Uterus (tissue), 4 donors: ENCODE results near the gene DBR1. TPM values are rescaled to one million over a fixed set of nuclear protein-coding genes. Genes with fewer than 3 reads are reported as not detected.

Experiments used
- DNase-seq, 2 donors: peaks; one replicate each; pipeline ENCODE4 v3.0.0-alpha.2; 2019 to 2020
- H3K27ac ChIP-seq, 2 donors: fragments of 200-600 bp; sonication (generic); 1 replicate in 1 of 2; 2 replicates in 1 of 2; pipeline ENCODE4 v1.5.1; 2016 to 2018
- H3K27me3 ChIP-seq, 2 donors: fragments of 200-600 bp; sonication (generic); one replicate each; pipeline ENCODE4 v1.5.1; 2018 to 2019; ENCODE audit warnings: control low read depth in 1 of 2
- H3K36me3 ChIP-seq, 2 donors: fragments of 200-600 bp; sonication (generic); one replicate each; pipeline ENCODE4 v1.5.1; 2019; ENCODE audit warnings: control low read depth in 1 of 2
- H3K4me1 ChIP-seq, 2 donors: fragments of 200-600 bp; sonication (generic); one replicate each; pipeline ENCODE4 v1.5.1; 2018 to 2019; ENCODE audit warnings: control low read depth in 1 of 2
- H3K4me3 ChIP-seq, 2 donors: fragments of 200-600 bp; sonication (generic); 1 replicate in 1 of 2; 2 replicates in 1 of 2; pipeline ENCODE4 v1.5.1; 2018 to 2019; ENCODE audit warnings: mild to moderate bottlenecking in 1 of 2
- H3K9me3 ChIP-seq, 2 donors: fragments of 200-600 bp; sonication (generic); one replicate each; pipeline ENCODE4 v1.5.1; 2019; ENCODE audit warnings: control low read depth in 1 of 2
- POLR2A ChIP-seq, 2 donors: fragments of 450-650 bp; IDR thresholded peaks; one replicate each; pipeline ENCODE4 v1.6.1; 2016; ENCODE audit warnings: antibody characterized with exemption in 2 of 2, mild to moderate bottlenecking in 1 of 2, moderate library complexity in 1 of 2
- intact Hi-C: fragments of 100-400 bp; cut with DNase I; formaldehyde crosslinking; loops from one replicate; pipeline ENCODE4 v1.15.1; 2023; ENCODE audit warnings: low total_unique reads
- total RNA-seq, 4 donors: library from RNA; depleted of rRNA in 3 of 4; stranded (reverse); fragments of >200 nt in 3 of 4; gene quantifications; one replicate each; pipeline versions ENCODE4 v1.1.0 to v1.2.4, GENCODE V29; 2014 to 2023
- TF ChIP-seq, protein P1 (sequence below), 4 experiments: fragments of 200-600 bp in 2 of 4; fragments of 450-650 bp in 2 of 4; sonication (generic) in 2 of 4; IDR thresholded peaks; one replicate each; pipeline ENCODE4 v1.5.1; 2016 to 2019; ENCODE audit warnings: antibody characterized with exemption in 4 of 4, mild to moderate bottlenecking in 2 of 4, moderate library complexity in 1 of 4
- donor health status: DM: yes; HTN: yes; CAD: no.

The DBR1 gene
- total RNA-seq, 4 donors from 2014 or later: 12.4 to 41.8 (median 25.3) TPM

DNA sequence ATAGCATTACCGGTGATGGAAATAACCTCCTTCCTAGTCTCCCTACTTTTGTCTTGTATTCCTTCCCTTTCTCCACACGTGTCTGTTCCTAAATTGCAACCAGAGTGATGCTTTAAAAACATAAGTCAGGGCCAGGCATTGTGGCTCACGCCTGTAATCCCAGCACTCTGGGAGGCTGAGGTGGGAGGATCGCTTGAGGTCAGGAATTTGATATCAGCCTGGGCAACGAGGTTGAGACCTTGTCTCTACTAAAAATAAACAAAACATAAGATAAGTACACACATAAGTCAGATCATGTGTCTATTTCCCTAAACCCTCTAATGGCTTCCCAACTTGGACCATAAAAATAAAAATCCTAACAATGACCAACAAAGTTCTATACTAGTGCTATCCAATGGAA, 30.8 kb upstream of the DBR1 start:
- H3K36me3 ChIP-seq: no peaks in the 10 kb centered on the region
- H3K4me1 ChIP-seq: no peaks in the 10 kb centered on the region
- H3K27me3 ChIP-seq: no peaks in the 10 kb centered on the region
- H3K27ac ChIP-seq: no peak overlapping the region
- no peak for DNase-seq
- intact Hi-C loops: no loop called here
- no peaks in the 10 kb centered on the region for H3K9me3 ChIP-seq
- no peak overlapping the region for H3K4me3 ChIP-seq
- TF ChIP-seq POLR2A (IDR thresholded peaks at IDR 0.05): no peak
- TF ChIP-seq, protein P1, sequence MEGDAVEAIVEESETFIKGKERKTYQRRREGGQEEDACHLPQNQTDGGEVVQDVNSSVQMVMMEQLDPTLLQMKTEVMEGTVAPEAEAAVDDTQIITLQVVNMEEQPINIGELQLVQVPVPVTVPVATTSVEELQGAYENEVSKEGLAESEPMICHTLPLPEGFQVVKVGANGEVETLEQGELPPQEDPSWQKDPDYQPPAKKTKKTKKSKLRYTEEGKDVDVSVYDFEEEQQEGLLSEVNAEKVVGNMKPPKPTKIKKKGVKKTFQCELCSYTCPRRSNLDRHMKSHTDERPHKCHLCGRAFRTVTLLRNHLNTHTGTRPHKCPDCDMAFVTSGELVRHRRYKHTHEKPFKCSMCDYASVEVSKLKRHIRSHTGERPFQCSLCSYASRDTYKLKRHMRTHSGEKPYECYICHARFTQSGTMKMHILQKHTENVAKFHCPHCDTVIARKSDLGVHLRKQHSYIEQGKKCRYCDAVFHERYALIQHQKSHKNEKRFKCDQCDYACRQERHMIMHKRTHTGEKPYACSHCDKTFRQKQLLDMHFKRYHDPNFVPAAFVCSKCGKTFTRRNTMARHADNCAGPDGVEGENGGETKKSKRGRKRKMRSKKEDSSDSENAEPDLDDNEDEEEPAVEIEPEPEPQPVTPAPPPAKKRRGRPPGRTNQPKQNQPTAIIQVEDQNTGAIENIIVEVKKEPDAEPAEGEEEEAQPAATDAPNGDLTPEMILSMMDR (IDR thresholded peaks at IDR 0.05): no peak

DNA sequence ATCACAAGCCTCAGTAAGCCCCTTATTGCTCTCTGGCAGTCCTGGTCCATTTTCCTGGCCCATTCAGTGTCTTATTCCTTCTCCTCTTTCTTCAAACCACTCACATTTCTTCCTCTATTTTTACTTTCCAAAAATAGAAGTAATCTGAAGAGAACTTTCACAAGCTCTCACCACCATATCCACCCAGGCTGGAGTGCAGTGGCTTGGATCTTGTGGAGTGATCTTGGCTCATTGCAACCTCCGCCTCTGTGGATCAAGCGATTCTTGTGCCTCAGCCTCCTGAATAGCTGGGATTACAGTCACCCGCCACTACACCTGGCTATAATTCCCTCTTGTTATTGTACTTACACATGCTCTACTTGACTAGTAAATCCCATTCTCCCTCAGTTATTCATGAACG, 29.2 kb upstream of the DBR1 start:
- no peak overlapping the region for H3K27ac ChIP-seq
- H3K27me3 ChIP-seq: no peaks in the 10 kb centered on the region
- no peaks in the 10 kb centered on the region for H3K4me1 ChIP-seq
- no peak overlapping the region for H3K4me3 ChIP-seq
- TF ChIP-seq, protein P1 (IDR thresholded peaks at IDR 0.05): no peak
- TF ChIP-seq POLR2A (IDR thresholded peaks at IDR 0.05): no peak
- H3K9me3 ChIP-seq: no peaks in the 10 kb centered on the region
- H3K36me3 ChIP-seq: no peaks in the 10 kb centered on the region
- DNase-seq: no peak
- intact Hi-C loops: no loop called here

DNA sequence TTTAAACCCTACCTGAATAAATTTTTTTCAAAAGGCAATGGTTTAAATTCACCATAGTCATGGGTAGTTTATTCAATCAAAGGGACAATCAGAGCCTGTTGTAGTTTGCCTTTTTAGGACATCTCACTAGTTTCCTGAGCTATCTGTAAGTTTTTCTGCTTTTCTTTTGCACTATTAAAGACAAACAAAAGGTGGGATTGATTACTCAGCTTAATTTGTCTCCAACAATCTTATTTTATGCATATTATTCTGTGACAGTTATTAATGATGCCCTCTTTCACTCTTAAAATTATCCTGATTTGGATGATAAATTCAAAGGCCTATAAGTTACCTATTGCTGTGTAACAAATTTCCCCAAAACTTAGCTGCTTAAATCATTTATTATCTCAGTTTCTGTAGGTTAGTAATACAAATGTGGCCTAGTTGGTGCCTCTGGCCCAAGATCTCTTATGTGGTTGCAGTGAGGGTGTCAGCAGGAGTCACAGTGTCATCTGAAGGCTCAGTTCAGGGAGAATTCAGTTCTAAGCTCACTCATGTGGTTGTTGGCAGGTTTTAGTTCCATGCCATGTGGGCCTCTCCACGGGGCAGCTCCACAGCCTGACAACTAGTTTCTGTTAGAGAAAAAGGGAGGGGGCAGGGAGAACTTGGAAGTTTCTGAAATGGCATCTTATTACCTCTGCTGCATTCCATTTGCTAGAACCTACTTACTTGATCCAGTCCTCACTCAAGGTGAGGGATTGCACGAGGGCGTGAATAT, 28.4 kb upstream of the DBR1 start:
- no peaks in the 10 kb centered on the region for H3K27me3 ChIP-seq
- H3K9me3 ChIP-seq: no peaks in the 10 kb centered on the region
- H3K4me3 ChIP-seq: no peak overlapping the region
- H3K4me1 ChIP-seq: no peaks in the 10 kb centered on the region
- DNase-seq: no peak
- no peak for TF ChIP-seq POLR2A (IDR thresholded peaks at IDR 0.05)
- TF ChIP-seq, protein P1 (IDR thresholded peaks at IDR 0.05): no peak
- H3K27ac ChIP-seq: no peak overlapping the region
- no peaks in the 10 kb centered on the region for H3K36me3 ChIP-seq
- intact Hi-C loops: no loop called here

DNA sequence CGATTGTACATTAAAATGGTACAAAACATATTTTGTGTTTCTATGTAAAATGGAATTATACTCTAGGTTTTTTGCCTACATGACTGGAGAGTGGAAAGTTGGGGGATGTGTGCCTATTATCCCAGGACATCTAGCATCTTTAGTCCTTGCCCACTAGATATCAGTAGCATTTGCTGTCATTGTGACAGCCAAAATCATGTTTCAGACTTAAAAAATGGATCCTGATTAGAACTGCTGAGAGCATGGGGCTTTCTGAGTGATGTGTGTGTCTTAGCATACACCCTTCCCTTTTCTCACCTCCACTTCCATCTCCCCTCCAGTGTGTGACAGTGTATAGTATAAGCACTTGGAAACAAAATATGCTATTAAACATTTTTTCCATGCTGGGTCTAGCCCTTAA, 25.7 kb upstream of the DBR1 start:
- no peak for DNase-seq
- Histone ChIP-seq H3K4me1 (no peaks in the 10 kb centered on the region), H3K36me3 (no peaks in the 10 kb centered on the region), H3K27me3 (no peaks in the 10 kb centered on the region), H3K9me3 (no peaks in the 10 kb centered on the region), H3K4me3 (no peak overlapping the region), H3K27ac (no peak overlapping the region)
- no peak for TF ChIP-seq POLR2A (IDR thresholded peaks at IDR 0.05)
- TF ChIP-seq, protein P1 (IDR thresholded peaks at IDR 0.05): no peak
- intact Hi-C loops: no loop called here

DNA sequence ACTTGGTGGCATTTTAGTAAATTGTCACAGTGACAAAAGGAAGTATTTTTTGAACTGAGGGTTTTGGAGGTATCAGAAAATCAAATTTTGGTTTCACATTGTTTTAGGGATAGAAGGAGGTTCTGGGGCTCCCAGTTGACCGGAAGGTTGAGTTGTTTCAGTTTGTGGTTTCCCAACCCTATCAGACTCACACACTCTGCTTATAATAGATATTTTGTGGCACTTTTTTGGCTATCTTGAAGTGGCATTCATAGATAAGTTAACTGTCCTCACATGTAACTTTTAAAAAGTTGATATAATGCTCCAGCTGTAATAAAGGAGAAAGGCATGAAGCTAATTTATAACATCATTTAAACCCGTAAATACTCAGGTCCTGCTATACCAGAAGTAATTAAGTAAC, 25.1 kb upstream of the DBR1 start:
- no peaks in the 10 kb centered on the region for H3K4me1 ChIP-seq
- intact Hi-C loops: no loop called here
- H3K27ac ChIP-seq: no peak overlapping the region
- H3K4me3 ChIP-seq: no peak overlapping the region
- no peak for DNase-seq
- H3K27me3 ChIP-seq: no peaks in the 10 kb centered on the region
- TF ChIP-seq, protein P1 (IDR thresholded peaks at IDR 0.05): no peak
- no peak for TF ChIP-seq POLR2A (IDR thresholded peaks at IDR 0.05)
- no peaks in the 10 kb centered on the region for H3K36me3 ChIP-seq
- no peaks in the 10 kb centered on the region for H3K9me3 ChIP-seq
